ENCODE results near the gene SYNE2.

- TF ChIP-seq CTCF (IDR thresholded peaks at IDR 0.05; ENCODE audit: insufficient read depth, low read length) (no peak), POLR2AphosphoS5 (IDR thresholded peaks at IDR 0.05; ENCODE audit: low read depth) (no peak)
Observed at GRCh38 chr14:63982156-63982555, 129.4 kb downstream of the SYNE2 start.

Data from HL-60 (cell line).